Activated CD8-positive, alpha-beta memory T cell treated with anti-CD3 and anti-CD28 coated beads, Interleukin-2, amount 50 U/mL, for 1 hour (primary cell): ENCODE measurements around the gene APOL3.
"Not testable (repeated sequence)": the region's sequence is repeated elsewhere in the genome, so short reads cannot be mapped to it uniquely, and the experiment has no call there.

Source experiments
- DNase-seq: peaks from one replicate; pipeline ENCODE4 v3.0.0-alpha.2; 2020; ENCODE audit errors: extremely low read depth

Gene APOL3

DNA sequence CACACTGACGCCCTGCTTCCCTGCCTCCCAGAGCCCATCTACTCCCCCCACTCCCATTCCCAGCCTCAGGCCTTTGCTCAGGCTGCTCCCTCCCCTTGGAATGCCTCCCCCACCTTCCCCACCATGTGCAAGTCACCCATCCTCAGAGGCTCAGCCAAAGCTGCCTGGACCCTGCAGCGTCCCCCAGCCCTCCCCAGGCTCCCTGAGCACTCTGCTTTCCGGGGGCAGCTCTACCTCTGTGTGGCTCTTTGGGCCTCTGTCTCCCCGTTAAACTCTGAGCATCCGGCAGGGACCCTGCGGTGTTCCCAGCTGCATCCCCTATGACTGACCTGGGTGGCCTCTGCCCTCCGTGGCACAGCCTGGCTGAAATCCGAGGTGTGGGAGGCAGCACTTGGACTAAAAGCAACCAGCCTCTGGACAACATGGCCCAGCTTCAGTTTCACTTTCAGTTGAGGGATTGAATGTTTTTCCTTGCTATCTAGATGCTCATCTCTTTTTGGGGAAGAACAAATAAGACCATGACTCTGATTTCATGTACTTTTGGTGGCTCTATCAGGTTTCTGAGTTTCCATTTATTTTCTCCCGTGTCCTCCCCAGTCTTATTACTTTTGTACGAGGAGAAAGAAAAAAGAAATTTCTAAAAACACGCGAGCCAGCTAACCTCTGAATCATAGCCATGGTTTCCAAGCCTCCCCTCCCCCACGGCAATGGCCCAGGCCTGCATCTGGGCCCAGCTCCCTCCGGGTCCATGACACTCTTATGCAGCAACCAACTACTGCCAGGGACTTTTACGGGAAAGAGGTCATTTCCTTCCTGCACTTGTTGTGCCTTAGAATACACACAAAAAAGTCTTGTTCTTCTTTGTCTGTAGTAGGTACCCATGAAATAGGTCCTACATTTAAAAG, 3.8 kb downstream of the APOL3 start:
- peak; percentile 59 for DNase-seq

- DNase-seq: no peak
These were observed 4.4 kb downstream of the APOL3 start for GRCh38 chr22:36156119-36156514.

- DNase-seq: no peak
These were observed 4.9 kb downstream of the APOL3 start for GRCh38 chr22:36155702-36156101.

DNA sequence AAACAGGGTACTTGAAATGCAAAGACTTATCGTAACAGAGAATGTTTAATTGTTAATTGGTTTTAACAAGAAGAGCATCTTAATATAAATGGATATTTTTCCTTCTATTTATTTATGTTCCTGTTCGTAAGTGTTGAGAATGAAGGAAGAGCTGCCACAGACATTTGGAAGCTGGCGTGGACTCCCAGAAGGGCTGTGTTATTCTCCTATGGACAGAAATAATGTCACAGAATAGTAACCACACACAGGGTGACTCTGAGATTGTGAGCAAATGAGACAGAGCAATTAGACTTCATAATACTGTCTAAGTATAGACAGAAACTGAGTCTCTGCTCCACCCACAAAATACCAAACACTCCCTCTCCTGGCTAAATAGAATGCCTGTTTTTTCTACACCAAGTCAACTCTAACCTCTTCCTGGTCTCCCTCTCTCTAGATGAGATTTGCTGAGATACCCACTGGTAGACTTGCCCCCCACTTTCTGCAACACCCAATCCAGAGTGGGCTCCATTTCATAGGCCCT, 6.1 kb downstream of the APOL3 start:
- DNase-seq: no peak

GRCh38 chr22:36153501-36154422, 6.8 kb downstream of the APOL3 start:
- no peak for DNase-seq

DNA sequence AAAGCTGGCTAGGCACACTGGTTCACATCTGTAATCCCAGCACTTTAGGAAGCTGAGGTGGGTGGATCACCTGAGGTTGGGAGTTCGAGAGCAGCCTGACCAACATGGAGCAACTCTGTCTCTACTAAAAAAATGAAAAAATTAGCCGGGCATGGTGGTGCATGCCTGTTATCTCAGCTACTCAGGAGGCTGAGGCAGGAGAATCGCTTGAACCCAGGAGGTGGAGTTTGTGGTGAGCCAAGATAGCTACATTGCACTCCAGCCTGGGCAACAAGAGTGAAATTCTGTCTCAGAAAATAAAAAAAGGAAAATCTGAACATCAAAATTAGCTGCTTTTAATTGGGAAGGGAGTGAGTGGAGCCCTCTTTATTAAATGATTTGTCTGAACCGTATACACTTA, 7.7 kb downstream of the APOL3 start:
- not testable (repeated sequence) for DNase-seq

DNA sequence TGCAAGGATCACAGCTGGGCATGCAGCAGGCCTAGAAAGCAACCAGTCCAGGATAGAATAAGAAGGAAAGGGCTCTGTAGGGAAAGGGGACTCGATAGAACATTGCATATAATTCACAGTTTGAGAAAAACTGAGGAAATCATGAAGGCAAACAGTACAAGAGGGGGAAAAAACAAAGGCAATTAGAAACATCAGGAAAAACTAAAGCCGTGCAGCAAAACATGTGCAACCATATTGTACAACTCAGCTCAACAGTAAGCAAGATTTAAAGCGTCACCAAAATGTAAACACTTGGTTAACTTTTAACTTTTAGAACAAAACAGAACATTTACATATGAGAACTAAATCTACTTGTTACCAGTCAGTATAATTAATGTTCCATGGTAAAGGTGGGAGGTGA, 8.5 kb downstream of the APOL3 start:
- no peak for DNase-seq

- DNase-seq: no peak
These were observed 9.5 kb downstream of the APOL3 start for GRCh38 chr22:36151006-36151595.

GRCh38 chr22:36149441-36149840, 11.1 kb downstream of the APOL3 start:
- DNase-seq: no peak

- DNase-seq: no peak
These were observed 12.1 kb downstream of the APOL3 start for GRCh38 chr22:36148411-36148810.

GRCh38 chr22:36147196-36147791, 13.3 kb downstream of the APOL3 start:
- DNase-seq: no peak

- no peak for DNase-seq
These were observed 14.7 kb downstream of the APOL3 start for GRCh38 chr22:36145881-36146280.

DNA sequence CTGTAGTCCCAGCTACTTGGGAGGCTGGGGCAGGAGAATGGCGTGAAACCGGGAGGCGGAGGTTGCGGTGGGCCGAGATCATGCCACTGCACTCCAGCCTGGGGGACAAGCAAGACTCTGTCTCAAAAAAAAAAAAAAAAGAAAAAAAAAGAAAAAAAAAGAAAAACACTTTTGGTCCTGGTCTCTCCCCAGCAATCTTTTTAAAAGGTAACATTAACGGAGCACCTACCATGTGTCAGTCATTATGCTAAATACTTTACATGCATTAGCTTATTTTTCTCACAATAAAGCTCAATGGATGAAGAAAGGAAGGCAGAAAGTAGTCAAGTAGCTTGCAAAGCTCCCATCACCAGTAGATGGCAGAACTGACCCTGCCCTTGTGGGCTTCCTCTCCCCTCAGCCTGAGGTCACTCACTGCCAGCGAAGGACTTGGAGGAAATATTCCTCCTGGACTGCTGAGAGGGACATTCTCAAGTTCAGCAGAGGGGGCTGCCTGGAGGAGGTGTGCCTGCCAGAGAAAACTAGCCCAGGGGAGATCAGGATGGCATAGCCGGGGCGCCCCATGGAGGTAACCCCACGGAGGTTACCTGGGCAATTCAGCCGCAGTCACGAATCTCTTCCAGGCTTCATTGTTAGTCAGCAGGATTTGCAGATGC, 15.5 kb downstream of the APOL3 start:
- no peak for DNase-seq

DNA sequence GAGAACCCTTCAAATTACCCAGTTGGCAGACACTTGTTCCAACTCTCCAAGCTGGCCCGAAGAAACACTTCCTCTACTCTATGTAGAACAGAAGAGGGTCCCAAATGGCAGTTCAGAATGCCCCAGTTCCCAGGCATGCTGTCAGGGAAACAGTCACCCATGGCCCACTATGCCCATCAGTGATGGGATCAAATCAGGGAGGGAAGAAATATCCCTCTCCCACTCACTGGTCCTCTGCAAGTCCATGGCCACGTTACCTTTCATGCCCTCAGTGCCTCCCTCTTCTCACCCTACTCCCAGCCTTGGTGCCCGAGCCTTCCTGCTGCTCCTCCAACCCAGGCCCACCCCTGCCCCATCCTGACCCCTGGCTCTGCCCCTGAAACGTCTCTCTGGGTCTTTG, 16.6 kb downstream of the APOL3 start:
- no peak for DNase-seq

DNA sequence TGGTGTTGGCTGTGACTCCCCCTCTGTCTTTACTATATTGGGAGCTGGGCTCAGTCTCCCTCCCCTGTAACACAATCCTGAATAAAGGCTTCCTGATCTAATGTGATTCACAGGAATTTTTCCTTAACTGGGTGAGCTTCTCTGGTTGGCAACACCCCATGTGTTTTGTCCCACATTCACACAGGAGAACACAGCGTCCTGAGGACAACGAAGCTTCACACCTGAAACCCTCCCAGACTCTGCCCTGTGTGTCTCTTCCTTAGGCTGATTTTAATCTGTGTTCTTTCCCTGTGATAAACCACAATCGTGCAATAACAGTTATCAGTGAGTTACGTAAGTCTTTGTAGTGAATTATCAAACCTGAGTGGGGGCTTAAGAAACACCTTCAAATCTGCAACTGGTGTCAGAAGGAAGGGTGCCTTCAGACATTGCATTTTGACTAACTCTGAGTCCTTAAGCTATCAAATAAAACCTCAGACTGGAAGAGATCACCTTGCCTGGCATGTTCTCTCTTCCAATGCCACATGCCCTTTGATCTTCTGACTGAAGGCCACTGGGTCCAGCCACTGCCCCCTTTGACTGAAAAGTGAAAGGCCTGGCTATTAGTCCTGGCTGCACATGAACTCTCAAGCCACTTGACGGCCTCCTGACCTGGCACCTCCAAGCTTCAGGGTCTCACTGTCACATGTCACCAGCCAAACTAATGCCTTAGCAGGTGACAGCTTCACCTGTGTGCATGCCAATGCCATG, 17.3 kb downstream of the APOL3 start:
- DNase-seq: no peak

DNA sequence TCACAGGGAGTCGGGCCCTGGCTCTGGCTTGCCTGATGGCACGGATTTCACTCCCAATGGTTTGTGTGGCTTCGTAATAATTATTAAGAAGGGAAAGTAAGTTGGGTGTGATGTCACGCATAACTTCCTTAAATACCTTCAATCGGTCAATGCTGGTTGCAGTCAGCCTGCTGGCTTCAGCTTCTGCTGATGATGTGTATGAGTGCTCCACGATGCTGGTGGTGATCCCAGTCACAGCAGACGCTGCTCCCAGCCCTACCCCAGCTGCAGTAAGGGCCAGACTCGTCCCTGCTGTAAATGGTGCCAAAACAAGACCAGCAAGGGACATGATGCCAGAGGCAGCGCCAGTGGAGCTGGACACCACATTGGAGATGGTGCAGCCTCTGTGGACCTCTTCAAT, 19.1 kb downstream of the APOL3 start:
- DNase-seq: no peak

DNA sequence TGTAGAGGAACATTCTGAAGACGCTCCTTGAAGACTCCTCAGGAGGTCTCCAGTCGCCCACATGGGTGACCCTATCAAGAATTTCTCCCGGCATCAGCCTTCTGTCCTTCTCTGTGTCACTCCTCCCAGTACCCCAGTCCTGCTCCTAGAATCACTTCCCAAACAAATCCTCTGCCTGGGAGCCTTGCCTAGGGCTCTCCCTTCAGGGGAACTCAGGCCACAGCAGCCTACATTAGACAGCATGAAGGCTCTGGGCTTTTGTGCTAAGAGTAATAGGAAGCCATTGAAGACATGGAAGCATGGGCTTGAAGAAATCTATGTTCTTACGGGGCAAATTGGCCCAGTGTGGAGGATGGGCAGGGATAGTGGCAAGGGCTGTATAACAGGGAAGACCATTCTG, 21.8 kb downstream of the APOL3 start:
- not testable (repeated sequence) for DNase-seq

- DNase-seq: no peak
These were observed 23.6 kb downstream of the APOL3 start for GRCh38 chr22:36136988-36137387.

DNA sequence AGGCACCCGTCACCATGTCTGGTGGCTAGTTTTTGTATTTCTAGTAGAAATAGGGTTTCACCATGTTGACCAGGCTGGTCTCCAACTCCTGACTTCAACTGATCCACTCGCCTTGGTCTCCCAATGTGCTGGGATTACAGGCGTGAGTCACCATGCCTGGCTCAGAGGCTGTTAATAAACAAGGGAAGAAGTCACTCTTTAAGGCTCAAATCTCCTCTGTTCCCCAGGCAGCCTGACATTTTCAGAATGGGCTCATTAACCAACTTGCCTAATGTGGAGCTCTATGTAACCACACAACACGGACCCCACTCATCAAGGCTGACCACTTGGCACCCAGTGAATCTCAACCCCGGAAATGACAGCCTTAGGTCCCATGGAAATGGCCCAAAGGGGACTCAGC, 24.1 kb downstream of the APOL3 start:
- no peak for DNase-seq

- no peak for DNase-seq
These were observed 25.1 kb downstream of the APOL3 start for GRCh38 chr22:36135306-36135980.
